GM12878 (cell line): ENCODE measurements around the gene TUFM. TPM values are rescaled to one million over a fixed set of nuclear protein-coding genes. Genes with fewer than 3 reads are reported as not detected.

Experiments
- EED ChIP-seq: sonication (generic); IDR thresholded peaks from 2 replicates; pipeline ENCODE4 v1.6.1; 2016; ENCODE audit warnings: antibody characterized with exemption, low read depth
- FOXK2 ChIP-seq: fragments of 450-650 bp; IDR thresholded peaks from 2 replicates; pipeline ENCODE4 v1.6.1; 2017; ENCODE audit warnings: mild to moderate bottlenecking, moderate library complexity
- FOXM1 ChIP-seq: IDR thresholded peaks from 2 replicates; pipeline ENCODE4 v1.6.1; 2012; ENCODE audit warnings: low read depth, mild to moderate bottlenecking, inconsistent platforms, low read length, moderate library complexity
- IRF5 ChIP-seq: fragments of 450-650 bp; IDR thresholded peaks from 2 replicates; pipeline ENCODE4 v1.6.1; 2017; ENCODE audit warnings: borderline replicate concordance
- JUNB ChIP-seq: IDR thresholded peaks from 2 replicates; pipeline ENCODE4 v1.6.1; 2016; ENCODE audit warnings: antibody characterized with exemption, mild to moderate bottlenecking
- MLLT1 ChIP-seq: fragments of 450-650 bp; IDR thresholded peaks from 2 replicates; pipeline ENCODE4 v1.6.1; 2016; ENCODE audit warnings: mild to moderate bottlenecking
- NBN ChIP-seq: fragments of 450-650 bp; IDR thresholded peaks from 2 replicates; pipeline ENCODE4 v1.6.1; 2016
- PAX5 ChIP-seq: IDR thresholded peaks from 2 replicates; pipeline ENCODE4 v1.6.1; 2011; ENCODE audit warnings: low read depth, low read length, borderline replicate concordance
- PAX8 ChIP-seq: fragments of 450-650 bp; IDR thresholded peaks from 2 replicates; pipeline ENCODE4 v1.6.1; 2017; ENCODE audit warnings: mild to moderate bottlenecking, moderate library complexity
- PML ChIP-seq: IDR thresholded peaks from 2 replicates; pipeline ENCODE4 v1.6.1; 2012; ENCODE audit warnings: low read length, inconsistent platforms
- POLR2A ChIP-seq: IDR thresholded peaks from 2 replicates; pipeline ENCODE4 v1.6.1; 2011; ENCODE audit warnings: low read depth, mild to moderate bottlenecking, low read length
- POLR2AphosphoS2 ChIP-seq: IDR thresholded peaks from 2 replicates; pipeline ENCODE4 v1.6.1; 2011; ENCODE audit warnings: low read depth, mild to moderate bottlenecking, low read length, improper control_type of control experiment, moderate library complexity
- POU2F2 ChIP-seq: IDR thresholded peaks from 3 replicates; pipeline ENCODE4 v1.6.1; 2011; ENCODE audit warnings: low read depth, mild to moderate bottlenecking, low read length, borderline replicate concordance
- PRDM15 ChIP-seq: fragments of 450-650 bp; formaldehyde crosslinking; IDR thresholded peaks from 2 replicates; pipeline ENCODE4 v1.4.0; 2020; ENCODE audit warnings: mild to moderate bottlenecking, moderate library complexity
- RAD21 ChIP-seq: IDR thresholded peaks from 2 replicates; pipeline ENCODE4 v1.6.1; 2011; ENCODE audit warnings: mild to moderate bottlenecking, low read depth, low read length, moderate library complexity; ENCODE audit not compliant: insufficient read depth
- TBL1XR1 ChIP-seq: IDR thresholded peaks from 2 replicates; pipeline ENCODE4 v1.6.1; 2012; ENCODE audit warnings: low read depth, low read length, improper control_type of control experiment
- TCF7 ChIP-seq: IDR thresholded peaks from 2 replicates; pipeline ENCODE4 v1.6.1; 2014; ENCODE audit warnings: antibody characterized with exemption, borderline replicate concordance
- ZNF687 ChIP-seq: fragments of 450-650 bp; IDR thresholded peaks from 2 replicates; pipeline ENCODE4 v1.6.1; 2017; ENCODE audit warnings: mild to moderate bottlenecking, moderate library complexity
- ZSCAN29 ChIP-seq: fragments of 450-650 bp; IDR thresholded peaks from 2 replicates; pipeline ENCODE4 v1.6.1; 2017; ENCODE audit warnings: mild to moderate bottlenecking, moderate library complexity
- polyA plus RNA-seq, 11 experiments: library from polyadenylated mRNA; depleted of rRNA in 4 of 11; unstranded in 6 of 11; stranded (reverse) in 5 of 11; fragments of >200 nt; fragmentation: Nextera tagmentation in 4 of 11; fragmentation: Illumina TruSeq in 1 of 11; extraction: Ambion mirVana in 4 of 11; extraction: Trizol in 1 of 11; gene quantifications; 1 replicate in 1 of 11; 2 replicates in 10 of 11; pipeline versions ENCODE4 v1.2.1 to v1.2.3, GENCODE V29; 2011 to 2016; ENCODE audit warnings: inconsistent platforms in 2 of 11, missing spikeins in 2 of 11, low read depth in 1 of 11
- total RNA-seq, 4 experiments: library from RNA; depleted of rRNA in 3 of 4; stranded (reverse); fragments of >200 nt in 3 of 4; fragmentation: Illumina TruSeq in 1 of 4; extraction: Trizol in 1 of 4; gene quantifications; 2 replicates each; pipeline versions ENCODE4 v1.2.1 to v1.2.3, GENCODE V29; 2013 to 2021

The TUFM gene
- total and polyA plus RNA-seq, 10 of the 15 experiments (the other 5 are each of a cell fraction or from before 2014, with no cell fraction given), result 23.4 to 354 (median 182) TPM

GRCh38 chr16:28823873-28824716, 22.1 kb downstream of the TUFM start (continued):
- TF ChIP-seq ZNF687, result no peak; the same call in 1 of the 2 replicates
- 0 out of 2 replicates have a peak, but pooled peaks have one; percentile 61 for TF ChIP-seq MLLT1
- no peak for TF ChIP-seq IRF5
- TF ChIP-seq POU2F2, result no peak
- no peak for TF ChIP-seq ZSCAN29
- TF ChIP-seq RAD21, result no peak
- TF ChIP-seq PAX5, result no peak
- TF ChIP-seq EED, result peak; percentile 26; the same call in 1 of the 2 replicates
- no peak for TF ChIP-seq FOXM1
- TF ChIP-seq PRDM15 (CRISPR knock-in tag), result no peak
- peak; percentile 82 for TF ChIP-seq NBN
- TF ChIP-seq POLR2A, result peak; percentile 66
- no peak for TF ChIP-seq TCF7
- TF ChIP-seq JUNB, result peak; percentile 24; the same call in 1 of the 2 replicates
- no peak for TF ChIP-seq FOXK2
- TF ChIP-seq PML, result peak; percentile 68; the same call in 1 of the 2 replicates
- no peak for TF ChIP-seq TBL1XR1
- peak; percentile 85 for TF ChIP-seq POLR2AphosphoS2
- TF ChIP-seq PAX8, result no peak
